GM12892 (cell line): ENCODE data around the gene HDGF.
A peak's percentile ranks its signal among the peaks of the same experiment; 100 is the strongest.

Experiments used
- DNase-seq: peaks from one replicate; pipeline ENCODE4 v3.0.0; 2011; ENCODE audit not compliant: insufficient read length
- FAIRE-seq: peaks from 2 replicates; lab custom pipeline; 2011; peaks lifted over from hg19 to GRCh38; lab: Jason Lieb, UNC
- POLR2A ChIP-seq: IDR thresholded peaks from 2 replicates; pipeline ENCODE4 v1.6.1; 2011; ENCODE audit warnings: low read depth, low read length, control low read depth
- POLR2AphosphoS5 ChIP-seq: IDR thresholded peaks from 2 replicates; pipeline ENCODE4 v1.6.1; 2011; ENCODE audit warnings: low read depth, low read length, control low read depth
- TAF1 ChIP-seq: IDR thresholded peaks from 2 replicates; pipeline ENCODE4 v1.6.1; 2011; ENCODE audit warnings: low read depth, mild to moderate bottlenecking, control low read depth, low read length, borderline replicate concordance

The HDGF gene

GRCh38 chr1:156777573-156777972, 26.1 kb upstream of the HDGF start:
- no peak for TF ChIP-seq POLR2AphosphoS5
- TF ChIP-seq TAF1: no peak
- TF ChIP-seq POLR2A: no peak
- DNase-seq (no peak), FAIRE-seq (no peak)

- FAIRE-seq: no peak
- no peak for DNase-seq
- no peak for TF ChIP-seq TAF1
- TF ChIP-seq POLR2A: no peak
- no peak for TF ChIP-seq POLR2AphosphoS5
These were observed 25.5 kb upstream of the HDGF start for GRCh38 chr1:156776942-156777341.

- FAIRE-seq (no peak), DNase-seq (no peak)
- TF ChIP-seq POLR2A (no peak), POLR2AphosphoS5 (no peak), TAF1 (no peak)
These were observed 24.3 kb upstream of the HDGF start for GRCh38 chr1:156775799-156776198.

GRCh38 chr1:156773607-156774006, 22.1 kb upstream of the HDGF start:
- no peak for TF ChIP-seq POLR2AphosphoS5
- TF ChIP-seq TAF1: no peak
- TF ChIP-seq POLR2A: no peak
- no peak for FAIRE-seq
- no peak for DNase-seq

- TF ChIP-seq TAF1 (no peak), POLR2AphosphoS5 (no peak), POLR2A (no peak)
- DNase-seq: no peak
- no peak for FAIRE-seq
These were observed 21.4 kb upstream of the HDGF start for GRCh38 chr1:156772728-156773497.

- no peak for FAIRE-seq
- no peak for DNase-seq
- TF ChIP-seq POLR2A (no peak), POLR2AphosphoS5 (no peak), TAF1 (no peak)
These were observed 20.7 kb upstream of the HDGF start for GRCh38 chr1:156772222-156772621.

- DNase-seq: no peak
- no peak for TF ChIP-seq POLR2AphosphoS5
- TF ChIP-seq POLR2A: no peak
- TF ChIP-seq TAF1: no peak
- FAIRE-seq: no peak
These were observed 17.3 kb upstream of the HDGF start for GRCh38 chr1:156768610-156769295.

GRCh38 chr1:156767879-156768604, 16.6 kb upstream of the HDGF start:
- FAIRE-seq: peak; percentile 9
- no peak for DNase-seq
- TF ChIP-seq TAF1 (no peak), POLR2A (0 out of 2 replicates have a peak, but pooled peaks have one; percentile 12)

GRCh38 chr1:156767101-156767878, 15.8 kb upstream of the HDGF start, which contains the start of gene PRCC:
PRCC (plus strand) TSS chr1:156767535; CDS start chr1:156767772, 237 bp downstream.
- FAIRE-seq: peak; percentile 94
- DNase-seq: peak; percentile 78
- TF ChIP-seq POLR2AphosphoS5 (peak; percentile 81), TAF1 (peak; percentile 78), POLR2A (peak; percentile 45)

- no peak; the same call in 1 of the 2 replicates for TF ChIP-seq POLR2A
- TF ChIP-seq POLR2AphosphoS5: no peak
- no peak for TF ChIP-seq TAF1
- no peak for FAIRE-seq
- DNase-seq: no peak
These were observed 15.0 kb upstream of the HDGF start for GRCh38 chr1:156766298-156767100.
